Spinal cord (tissue), 10 donors: Measurements from ENCODE around the gene OR6K2. TPM values are rescaled to one million over a fixed set of nuclear protein-coding genes. Genes with fewer than 3 reads are reported as not detected.

Experiments
- DNase-seq, 6 donors: peaks; one replicate each; pipeline versions ENCODE4 v3.0.0 to v3.0.0-alpha.2; 2013 to 2015; ENCODE audit warnings: low spot score in 6 of 6, low read depth in 4 of 6
- H3K27ac ChIP-seq: one replicate; pipeline ENCODE4 v1.5.1; 2013; ENCODE audit warnings: low read depth, low read length, control low read depth
- H3K27me3 ChIP-seq: one replicate; pipeline ENCODE4 v1.6.1; 2013; ENCODE audit warnings: low read length; ENCODE audit not compliant: control insufficient read depth, insufficient read depth
- H3K36me3 ChIP-seq: one replicate; pipeline ENCODE4 v1.6.1; 2013; ENCODE audit warnings: low read length; ENCODE audit not compliant: control insufficient read depth, insufficient read depth
- H3K4me1 ChIP-seq: one replicate; pipeline ENCODE4 v1.6.1; 2013; ENCODE audit warnings: low read length; ENCODE audit not compliant: control insufficient read depth, insufficient read depth
- H3K4me3 ChIP-seq: one replicate; pipeline ENCODE4 v1.5.1; 2013; ENCODE audit warnings: low read depth, low read length, control low read depth
- H3K9me3 ChIP-seq: one replicate; pipeline ENCODE4 v1.6.1; 2013; ENCODE audit warnings: low read length; ENCODE audit not compliant: control insufficient read depth, insufficient read depth
- WGBS: methylation state at CpG from one replicate; pipeline ENCODE4 v1.1.5; 2013; ENCODE audit warnings: missing lambda C conversion rate; ENCODE audit not compliant: insufficient coverage; 5-methylcytosine and 5-hydroxymethylcytosine counted together
- long read RNA-seq, 4 donors: transcript quantifications; one replicate each; lab custom pipeline, GENCODE V29; 2026
- polyA plus RNA-seq, 2 donors: library from polyadenylated mRNA; unstranded; fragments of 120-200 nt; gene quantifications; one replicate each; pipeline ENCODE4 v1.2.1, GENCODE V29; 2013; ENCODE audit not compliant: insufficient read length in 2 of 2
- total RNA-seq, 2 donors: library from RNA; depleted of rRNA in 1 of 2; stranded (reverse); fragments of 120-200 nt in 1 of 2; fragments of >200 nt in 1 of 2; gene quantifications; one replicate each; pipeline versions ENCODE4 v1.2.3 to v1.2.4, GENCODE V29; 2013 to 2014
- donor health status: healthy.

The OR6K2 gene
- total RNA-seq (not detected), polyA plus RNA-seq (not detected)
- long read RNA-seq, donor 1 = 0 reads
- long read RNA-seq, donor 2 = 0 reads
- long read RNA-seq, donor 3 = 0 reads
- long read RNA-seq, donor 4 = 0 reads

- DNase-seq = no peak
- Histone ChIP-seq H3K27ac (no peak within 1 kb of the TSS), H3K4me1 (no peaks in the 10 kb centered on the region), H3K9me3 (no peaks in the 10 kb centered on the region), H3K36me3 (no peaks in the 10 kb centered on the region), H3K4me3 (no peak within 1 kb of the TSS), H3K27me3 (no peaks in the 10 kb centered on the region)
- WGBS = 92% methylated on average over 2 of the region's 4 CpGs
These were observed at the start of gene OR6K2 for GRCh38 chr1:158700552-158700951. TSS of gene OR6K2 (minus strand) at chr1:158700652. CDS start at chr1:158700652, 0 bp downstream.

GRCh38 chr1:158735848-158736247 is 35.4 kb upstream of the OR6K2 start:
- no peaks in the 10 kb centered on the region for H3K9me3 ChIP-seq
- DNase-seq = no peak
- H3K27me3 ChIP-seq = no peaks in the 10 kb centered on the region

GRCh38 chr1:158732524-158732923 is 32.1 kb upstream of the OR6K2 start:
- no peak overlapping the region for H3K27ac ChIP-seq
- no peak overlapping the region for H3K4me3 ChIP-seq
- WGBS = 69% methylated on average over 1 of the region's 2 CpGs
- no peak for DNase-seq
- no peaks in the 10 kb centered on the region for H3K9me3 ChIP-seq
- no peaks in the 10 kb centered on the region for H3K27me3 ChIP-seq
- H3K36me3 ChIP-seq = no peaks in the 10 kb centered on the region
- no peaks in the 10 kb centered on the region for H3K4me1 ChIP-seq

More at GRCh38 chr1:158735848-158736247, 35.4 kb upstream of the OR6K2 start:
- Histone ChIP-seq H3K4me3 (no peak overlapping the region), H3K27ac (no peak overlapping the region), H3K36me3 (no peaks in the 10 kb centered on the region), H3K4me1 (no peaks in the 10 kb centered on the region)

GRCh38 chr1:158731707-158732106 is 31.3 kb upstream of the OR6K2 start:
- Histone ChIP-seq H3K9me3 (no peaks in the 10 kb centered on the region), H3K36me3 (no peaks in the 10 kb centered on the region), H3K27me3 (no peaks in the 10 kb centered on the region), H3K4me3 (no peak overlapping the region), H3K4me1 (no peaks in the 10 kb centered on the region), H3K27ac (no peak overlapping the region)
- WGBS = 77% methylated on average over 4 of the region's 4 CpGs
- DNase-seq = no peak

- H3K4me3 ChIP-seq = no peak overlapping the region
- no CpG with 5 or more reads among the region's 4 CpGs for WGBS
- no peaks in the 10 kb centered on the region for H3K36me3 ChIP-seq
- no peaks in the 10 kb centered on the region for H3K27me3 ChIP-seq
- H3K27ac ChIP-seq = no peak overlapping the region
- DNase-seq = no peak
- H3K9me3 ChIP-seq = no peaks in the 10 kb centered on the region
- no peaks in the 10 kb centered on the region for H3K4me1 ChIP-seq
These were observed 30.0 kb upstream of the OR6K2 start for GRCh38 chr1:158730453-158730852.

GRCh38 chr1:158728510-158729225 is 28.2 kb upstream of the OR6K2 start:
- H3K4me3 ChIP-seq = no peak overlapping the region
- no peaks in the 10 kb centered on the region for H3K27me3 ChIP-seq
- WGBS = no CpG with 5 or more reads among the region's 3 CpGs
- no peaks in the 10 kb centered on the region for H3K36me3 ChIP-seq
- no peaks in the 10 kb centered on the region for H3K9me3 ChIP-seq
- no peaks in the 10 kb centered on the region for H3K4me1 ChIP-seq
- no peak overlapping the region for H3K27ac ChIP-seq
- no peak for DNase-seq

GRCh38 chr1:158724442-158724841 is 24.0 kb upstream of the OR6K2 start:
- no peaks in the 10 kb centered on the region for H3K9me3 ChIP-seq
- 94% methylated on average over 5 of the region's 5 CpGs for WGBS
- H3K4me1 ChIP-seq = no peaks in the 10 kb centered on the region
- H3K4me3 ChIP-seq = no peak overlapping the region
- DNase-seq = no peak
- no peaks in the 10 kb centered on the region for H3K36me3 ChIP-seq
- H3K27me3 ChIP-seq = no peaks in the 10 kb centered on the region
- H3K27ac ChIP-seq = no peak overlapping the region

- WGBS = no CpG with 5 or more reads among the region's 2 CpGs
- no peaks in the 10 kb centered on the region for H3K27me3 ChIP-seq
- no peak within 1 kb of the TSS for H3K4me3 ChIP-seq
- no peaks in the 10 kb centered on the region for H3K4me1 ChIP-seq
- no peak for DNase-seq
- H3K27ac ChIP-seq = no peak within 1 kb of the TSS
- no peaks in the 10 kb centered on the region for H3K9me3 ChIP-seq
- H3K36me3 ChIP-seq = no peaks in the 10 kb centered on the region
These were observed 20.2 kb upstream of the OR6K2 start, which contains the start of gene OR6K3 for GRCh38 chr1:158720620-158721019. TSS of gene OR6K3 (minus strand) at chr1:158720720. CDS start at chr1:158718115, 2,605 bp downstream.

GRCh38 chr1:158719664-158720063 is 19.2 kb upstream of the OR6K2 start:
- Histone ChIP-seq H3K4me1 (no peaks in the 10 kb centered on the region), H3K36me3 (no peaks in the 10 kb centered on the region), H3K9me3 (no peaks in the 10 kb centered on the region), H3K27me3 (no peaks in the 10 kb centered on the region), H3K27ac (no peak overlapping the region), H3K4me3 (no peak overlapping the region)
- no peak for DNase-seq
- no CpG with 5 or more reads among the region's 3 CpGs for WGBS

GRCh38 chr1:158717344-158717743 is 16.9 kb upstream of the OR6K2 start:
- WGBS = 93% methylated on average over 5 of the region's 6 CpGs
- H3K27ac ChIP-seq = no peak overlapping the region
- no peaks in the 10 kb centered on the region for H3K9me3 ChIP-seq
- no peak overlapping the region for H3K4me3 ChIP-seq
- H3K36me3 ChIP-seq = no peaks in the 10 kb centered on the region
- no peaks in the 10 kb centered on the region for H3K4me1 ChIP-seq
- DNase-seq = no peak
- H3K27me3 ChIP-seq = no peaks in the 10 kb centered on the region
